NCI-H460 (cell line): ENCODE results near the gene SMIM13. TPM values are rescaled to one million over a fixed set of nuclear protein-coding genes. Genes with fewer than 3 reads are reported as not detected.
A peak's percentile ranks its signal among the peaks of the same experiment; 100 is the strongest.
"Not testable (repeated sequence)": the region's sequence is repeated elsewhere in the genome, so short reads cannot be mapped to it uniquely, and the experiment has no call there.

Experiments
- DNase-seq: peaks from one replicate; pipeline ENCODE4 v3.0.0-alpha.2; 2016; ENCODE audit warnings: low read depth; ENCODE audit errors: extremely low read depth
- total RNA-seq: library from RNA; depleted of rRNA; stranded (reverse); fragments of >200 nt; shearing (Covaris generic); gene quantifications from 2 replicates; pipeline ENCODE4 v1.2.3, GENCODE V29; 2014

SMIM13 gene
- total RNA-seq, 1 experiment from 2014 or later = 38.9 TPM

GRCh38 chr6:11083491-11083890 is 10.1 kb upstream of the SMIM13 start:
- no peak for DNase-seq

DNA sequence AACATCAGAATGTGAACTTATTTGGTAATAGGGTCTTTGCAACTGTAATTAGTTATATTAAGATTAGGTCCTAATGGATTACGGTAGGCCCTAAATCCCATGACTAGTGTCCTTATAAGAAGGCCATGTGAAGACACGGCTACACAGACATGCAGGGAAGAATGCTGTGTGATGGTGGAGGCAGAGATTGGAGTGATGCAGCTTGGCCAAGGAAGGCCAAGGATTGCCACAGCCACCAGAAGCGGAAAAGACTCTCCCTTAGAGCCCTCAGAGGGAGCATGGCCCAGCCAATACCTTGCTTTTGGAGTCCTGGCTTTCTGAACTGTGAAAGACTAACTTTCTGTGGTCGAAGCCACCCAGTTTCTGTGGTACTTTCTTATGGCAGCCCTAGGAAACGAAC is 9.7 kb upstream of the SMIM13 start:
- DNase-seq = no peak

DNA sequence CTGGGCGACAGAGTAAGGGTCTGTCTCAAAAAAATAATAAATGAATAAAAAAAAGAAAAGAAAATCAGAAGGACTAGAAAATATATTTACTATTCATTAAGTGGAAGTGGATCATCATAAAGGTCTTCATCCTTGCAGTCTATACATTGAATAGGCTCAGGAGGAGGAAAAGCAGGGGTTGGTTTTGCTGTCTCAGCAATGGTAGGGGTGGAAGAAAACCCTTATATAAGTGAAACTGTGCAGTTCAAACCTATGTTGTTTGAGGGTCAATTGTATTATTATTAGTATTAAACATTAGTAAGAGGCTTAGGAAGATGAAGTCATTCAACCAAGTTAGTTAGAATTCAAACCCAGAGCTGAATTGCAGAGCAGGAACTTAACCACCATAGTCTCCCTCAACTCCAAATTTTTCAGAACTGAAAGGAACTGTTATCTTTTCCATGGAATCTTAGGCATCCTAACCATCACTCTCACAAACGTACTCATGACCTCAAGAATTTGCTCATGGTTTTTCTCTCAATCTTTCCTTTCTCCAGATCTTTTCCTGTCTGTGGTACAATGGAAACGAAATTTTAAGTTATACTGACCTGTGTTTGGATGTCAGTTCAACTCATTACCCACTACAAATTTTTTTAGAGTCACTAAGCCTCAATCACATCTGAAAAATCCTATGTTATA is 7.7 kb upstream of the SMIM13 start:
- no peak for DNase-seq

- not testable (repeated sequence) for DNase-seq
These were observed 6.4 kb upstream of the SMIM13 start for GRCh38 chr6:11087141-11087812.

DNA sequence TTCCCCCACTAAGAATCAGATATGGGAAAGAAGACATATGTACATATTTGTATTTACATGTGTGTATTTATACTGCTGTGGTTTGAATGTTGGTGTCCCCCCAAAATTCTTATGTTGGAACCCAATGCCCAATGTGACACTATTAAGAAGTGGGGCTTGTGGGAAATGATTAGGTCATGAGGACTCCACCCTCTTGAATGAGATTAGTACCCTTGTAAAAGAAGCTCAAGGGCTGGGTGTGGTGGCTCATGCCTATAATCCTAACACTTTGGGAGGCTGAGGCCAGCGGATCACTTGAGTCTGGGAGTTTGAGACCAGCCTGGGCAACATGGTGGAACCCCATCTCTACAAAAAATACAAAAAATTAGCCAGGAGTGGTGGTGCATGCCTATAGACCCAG is 3.9 kb upstream of the SMIM13 start:
- DNase-seq = no peak

GRCh38 chr6:11091141-11091540 is 2.5 kb upstream of the SMIM13 start:
- DNase-seq = not testable (repeated sequence)

- DNase-seq = no peak
These were observed 812 bp upstream of the SMIM13 start for GRCh38 chr6:11092668-11093375.

DNA sequence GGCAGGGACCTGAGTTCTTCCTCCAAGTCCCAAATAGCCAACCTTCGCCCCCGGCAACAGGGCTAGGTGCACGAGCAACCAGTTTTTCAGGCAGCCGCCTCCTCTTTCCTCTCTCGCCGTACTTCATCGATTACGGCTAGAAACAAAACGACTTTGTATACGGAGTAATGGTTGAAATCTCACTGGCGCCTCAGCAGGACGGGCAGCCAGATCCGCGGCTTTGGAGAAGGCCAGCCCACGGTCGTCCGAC is 333 bp upstream of the SMIM13 start:
- DNase-seq = no peak

DNA sequence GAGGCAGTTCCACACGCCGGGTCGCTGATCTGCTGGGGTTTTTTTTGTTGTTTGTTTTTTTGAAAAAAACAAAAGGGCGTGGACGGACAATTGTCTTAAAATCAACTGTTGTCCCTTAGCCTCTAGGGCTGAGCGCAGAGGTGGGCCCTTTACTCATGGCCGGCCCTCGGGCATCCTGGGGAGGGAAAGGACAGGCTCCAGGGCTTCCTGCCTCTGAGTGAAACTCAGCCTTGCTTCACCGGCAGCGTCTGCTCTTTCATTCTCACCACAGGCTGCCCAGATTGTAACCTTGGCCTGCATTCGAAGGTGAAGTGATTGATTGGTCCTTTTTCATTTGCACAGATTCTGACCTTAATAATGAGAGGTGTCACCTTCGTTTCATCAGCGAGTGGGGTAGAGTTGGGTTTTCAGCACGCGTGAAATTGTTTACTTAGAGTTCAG is 797 bp downstream of the SMIM13 start:
- DNase-seq = peak; percentile 37

DNA sequence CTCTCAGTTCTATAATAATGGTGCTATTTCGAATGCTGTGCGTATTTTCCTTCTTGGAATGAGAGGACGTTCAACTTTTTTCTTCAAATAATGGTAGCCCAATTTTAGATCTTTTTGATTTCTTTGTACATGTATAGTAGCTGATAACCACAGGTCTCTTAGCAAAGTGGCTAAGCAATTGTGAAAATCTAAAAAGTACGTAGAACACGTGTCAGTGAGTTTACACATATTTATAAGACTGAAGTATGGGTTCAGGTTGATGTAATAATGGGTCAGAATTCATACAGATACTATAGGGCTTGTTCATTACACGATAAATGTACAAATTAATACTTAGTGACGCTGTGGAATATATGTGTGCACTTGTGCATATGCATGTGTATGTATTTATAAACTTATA is 1.3 kb downstream of the SMIM13 start:
- DNase-seq = no peak

- DNase-seq = no peak
These were observed 2.5 kb downstream of the SMIM13 start for GRCh38 chr6:11096109-11096508.

DNA sequence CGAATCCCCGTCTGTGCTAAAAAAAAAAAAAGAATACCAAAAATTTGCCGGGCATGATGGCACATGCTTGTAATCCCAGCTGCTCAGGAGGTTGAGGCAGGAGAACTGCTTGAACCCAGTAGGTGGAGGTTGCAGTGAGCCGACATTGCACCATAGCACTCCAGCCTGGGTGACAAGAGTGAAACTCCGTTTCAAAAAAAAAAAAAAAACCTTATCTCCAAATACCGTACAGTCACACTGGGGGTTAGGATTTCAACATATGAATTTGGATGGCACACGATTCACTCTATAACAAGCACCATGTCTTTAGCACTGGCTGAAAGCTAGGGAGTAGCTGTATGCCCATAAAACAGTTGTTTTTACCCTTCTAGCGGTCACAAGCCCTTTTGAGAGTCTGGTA is 3.8 kb downstream of the SMIM13 start:
- no peak for DNase-seq

- DNase-seq = no peak
These were observed 4.4 kb downstream of the SMIM13 start for GRCh38 chr6:11098004-11098403.

GRCh38 chr6:11101417-11101816 is 7.8 kb downstream of the SMIM13 start:
- no peak for DNase-seq

DNA sequence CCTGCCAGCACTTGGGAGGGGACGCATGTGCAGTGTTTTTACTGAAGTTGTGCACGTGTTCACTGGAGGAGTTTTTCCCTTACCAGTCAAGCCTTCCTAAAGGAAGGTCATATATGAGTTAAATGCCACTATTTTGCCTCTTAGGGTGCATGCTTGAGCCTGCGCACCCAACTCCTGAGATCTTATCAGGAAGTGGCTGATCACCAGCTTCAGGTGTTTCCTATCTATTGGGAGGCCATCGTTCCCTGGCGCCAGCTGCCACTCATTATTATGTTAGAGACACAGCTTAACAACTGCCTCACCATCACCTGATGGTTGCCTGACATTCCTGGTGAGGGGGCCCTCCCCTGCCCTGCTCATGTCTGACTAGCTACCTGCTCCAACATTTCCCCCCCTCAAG is 9.4 kb downstream of the SMIM13 start:
- DNase-seq = no peak

DNA sequence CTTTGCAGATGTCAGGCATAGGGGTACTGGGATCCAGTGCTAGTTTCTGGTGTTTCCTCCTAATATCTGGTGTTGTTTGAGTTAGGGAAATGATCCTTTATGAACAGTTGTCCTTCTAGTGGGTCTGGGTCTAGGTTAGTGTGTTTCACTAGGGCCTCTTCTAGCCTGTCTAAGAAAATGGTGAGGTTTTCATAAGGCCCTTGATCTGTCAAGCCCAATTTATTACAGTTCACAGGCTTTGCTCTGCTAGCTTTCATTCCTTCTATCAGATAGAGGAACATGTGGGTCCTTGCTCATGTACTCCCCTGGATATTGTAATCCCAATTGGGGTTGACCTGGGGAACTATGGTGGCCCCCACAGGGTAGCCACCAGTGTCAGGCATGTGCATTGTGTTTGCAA is 15.1 kb downstream of the SMIM13 start:
- no peak for DNase-seq

- DNase-seq = no peak
These were observed 17.5 kb downstream of the SMIM13 start, which contains the start of gene ERVFRD-1 for GRCh38 chr6:11110921-11111768. TSS of gene ERVFRD-1 (minus strand) at chr6:11111725. CDS start at chr6:11105310, 6,415 bp downstream.

- no peak for DNase-seq
These were observed 18.3 kb downstream of the SMIM13 start for GRCh38 chr6:11111769-11112437.

DNA sequence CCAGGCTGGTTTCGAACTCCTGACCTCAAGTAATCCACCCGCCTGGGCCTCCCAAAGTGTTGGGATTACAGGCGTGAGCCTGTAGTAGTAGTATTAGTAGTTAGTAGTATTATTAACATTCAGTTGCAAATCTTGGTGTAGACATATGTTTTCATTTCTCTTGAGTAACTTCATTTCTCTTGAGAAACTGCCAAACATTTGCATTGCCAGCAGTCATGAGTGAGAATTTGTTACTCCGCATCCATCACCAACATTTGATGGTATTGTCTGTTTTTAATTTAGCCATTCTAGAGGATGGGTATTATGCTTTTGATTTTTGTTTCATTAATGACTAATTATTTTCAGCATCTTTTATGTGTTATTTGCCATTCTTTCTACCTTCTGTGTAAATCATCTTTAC is 19.4 kb downstream of the SMIM13 start:
- no peak for DNase-seq

GRCh38 chr6:11115808-11116536 is 22.3 kb downstream of the SMIM13 start:
- DNase-seq = not testable (repeated sequence)
